HEK293T (cell line): ENCODE results near the gene NASP.
"Not testable (repeated sequence)": the region's sequence is repeated elsewhere in the genome, so short reads cannot be mapped to it uniquely, and the experiment has no call there.

Experiments used
- ARNT ChIP-seq: fragments of 450-650 bp; IDR thresholded peaks from 2 replicates; pipeline ENCODE4 v1.6.1; 2017; ENCODE audit warnings: mild to moderate bottlenecking
- ELF4 ChIP-seq: fragments of 450-650 bp; IDR thresholded peaks from 2 replicates; pipeline ENCODE4 v1.6.1; 2017; ENCODE audit warnings: antibody characterized with exemption
- FOXK2 ChIP-seq: fragments of 450-650 bp; IDR thresholded peaks from 2 replicates; pipeline ENCODE4 v1.6.1; 2016; ENCODE audit warnings: mild to moderate bottlenecking
- FOXM1 ChIP-seq: fragments of 450-650 bp; IDR thresholded peaks from 2 replicates; pipeline ENCODE4 v1.6.1; 2017; ENCODE audit warnings: mild to moderate bottlenecking, borderline replicate concordance
- HDGF ChIP-seq: fragments of 450-650 bp; IDR thresholded peaks from 2 replicates; pipeline ENCODE4 v1.6.1; 2017; ENCODE audit warnings: antibody characterized with exemption, borderline replicate concordance
- LEF1 ChIP-seq: fragments of 450-650 bp; IDR thresholded peaks from 2 replicates; pipeline ENCODE4 v1.6.1; 2017; ENCODE audit warnings: mild to moderate bottlenecking, borderline replicate concordance
- PKNOX1 ChIP-seq: fragments of 450-650 bp; IDR thresholded peaks from 2 replicates; pipeline ENCODE4 v1.6.1; 2016
- SP1 ChIP-seq: fragments of 450-650 bp; IDR thresholded peaks from 2 replicates; pipeline ENCODE4 v1.6.1; 2017
- SUZ12 ChIP-seq: fragments of 450-650 bp; IDR thresholded peaks from 2 replicates; pipeline ENCODE4 v1.6.1; 2016; ENCODE audit warnings: mild to moderate bottlenecking
- TARDBP ChIP-seq: fragments of 450-650 bp; IDR thresholded peaks from 2 replicates; pipeline ENCODE4 v1.6.1; 2016

DNA sequence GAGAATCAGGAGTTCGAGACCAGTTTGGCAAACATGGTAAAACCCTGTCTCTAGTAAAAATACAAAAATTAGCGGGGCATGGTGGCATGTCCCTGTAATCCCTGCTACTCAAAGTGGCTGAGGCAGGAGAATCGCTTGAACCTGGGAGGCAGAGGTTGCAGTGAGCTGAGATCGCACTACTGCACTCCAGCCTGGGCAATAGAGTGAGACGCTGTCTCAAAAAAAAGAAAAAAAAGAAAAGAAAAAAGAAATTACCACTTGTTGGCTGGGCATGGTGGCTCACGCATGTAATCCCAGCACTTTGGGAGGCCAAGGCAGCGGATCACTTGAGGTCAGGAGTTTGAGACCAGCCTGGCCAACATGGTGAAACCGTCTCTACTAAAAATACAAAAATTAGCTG, 12.9 kb downstream of the NASP start:
- TF ChIP-seq SP1, ARNT, FOXK2, SUZ12, ELF4, LEF1, TARDBP, FOXM1, HDGF, PKNOX1: not testable (repeated sequence)
